IgD-negative memory B cell (primary cell): Measurements from ENCODE around the gene CXXC5. TPM values are rescaled to one million over a fixed set of nuclear protein-coding genes. Genes with fewer than 3 reads are reported as not detected.
"Not testable (repeated sequence)": the region's sequence is repeated elsewhere in the genome, so short reads cannot be mapped to it uniquely, and the experiment has no call there.

ENCODE experiments used
- H3K27ac Mint-ChIP-seq, 3 donors: one replicate each; pipeline ENCODE4 v1.8.0; 2020 to 2022; ENCODE audit warnings: mild to moderate bottlenecking in 3 of 3, mixed read lengths in 3 of 3, moderate library complexity in 1 of 3
- H3K27me3 Mint-ChIP-seq: one replicate; pipeline ENCODE4 v1.8.0; 2021; ENCODE audit warnings: mixed read lengths
- H3K36me3 Mint-ChIP-seq: one replicate; pipeline ENCODE4 v1.8.0; 2020; ENCODE audit warnings: mild to moderate bottlenecking, mixed read lengths
- H3K4me1 Mint-ChIP-seq, 3 donors: one replicate each; pipeline ENCODE4 v1.8.0; 2020 to 2022; ENCODE audit warnings: mixed read lengths in 3 of 3, mild to moderate bottlenecking in 1 of 3
- H3K4me3 Mint-ChIP-seq, 4 donors: one replicate each; pipeline ENCODE4 v1.8.0; 2020 to 2022; ENCODE audit warnings: mild to moderate bottlenecking in 4 of 4, mixed read lengths in 4 of 4, moderate library complexity in 3 of 4
- H3K9me3 Mint-ChIP-seq, 3 donors: one replicate each; pipeline ENCODE4 v1.8.0; 2020 to 2021; ENCODE audit warnings: mixed read lengths in 3 of 3, mild to moderate bottlenecking in 1 of 3
- polyA plus RNA-seq: library from polyadenylated mRNA; unstranded; fragments of 300-500 nt; fragmentation: Illumina TruSeq; gene quantifications from one replicate; pipeline ENCODE4 v1.2.3, GENCODE V29; 2021

The CXXC5 gene
- polyA plus RNA-seq, 1 donor from 2014 or later, result 447 TPM

- H3K27me3 Mint-ChIP-seq, H3K4me1 Mint-ChIP-seq, H3K9me3 Mint-ChIP-seq, H3K4me3 Mint-ChIP-seq, H3K27ac Mint-ChIP-seq, H3K36me3 Mint-ChIP-seq: not testable (repeated sequence)
Observed at GRCh38 chr5:139718403-139718802, 70.3 kb downstream of the CXXC5 start.

DNA sequence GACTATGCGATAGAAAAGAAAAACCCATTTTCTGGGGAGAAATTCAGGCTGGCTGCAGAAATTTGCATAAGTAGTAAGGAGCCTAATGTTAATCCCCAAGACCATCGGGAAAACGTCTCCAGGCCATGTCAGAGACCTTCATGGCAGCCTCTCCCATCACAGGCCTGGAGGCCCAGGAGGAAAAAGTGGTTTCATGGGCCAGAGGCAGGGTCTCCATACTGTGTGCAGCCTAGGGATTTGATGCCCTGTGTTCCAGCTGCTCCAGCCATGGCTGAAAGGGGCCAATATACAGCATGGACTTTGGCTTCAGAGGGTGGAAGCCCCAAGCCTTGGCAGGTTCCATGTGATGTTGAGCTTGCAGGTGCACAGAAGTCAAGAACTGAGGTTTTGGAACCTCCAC lies 71.8 kb downstream of the CXXC5 start:
- H3K4me3 Mint-ChIP-seq, H3K27me3 Mint-ChIP-seq, H3K9me3 Mint-ChIP-seq, H3K36me3 Mint-ChIP-seq, H3K4me1 Mint-ChIP-seq: not testable (repeated sequence)
- peak overlapping the region in 1 of 3 donors; percentile 21 for H3K27ac Mint-ChIP-seq

- peaks cover 3% of the 10 kb centered on the region for H3K36me3 Mint-ChIP-seq
- no peak overlapping the region for H3K4me3 Mint-ChIP-seq
- H3K4me1 Mint-ChIP-seq, result peaks cover 0 to 4% (median 1%) of the 10 kb centered on the region in 3 donors
- no peaks in the 10 kb centered on the region for H3K27me3 Mint-ChIP-seq
- peaks cover 0 to 6% (median 0%) of the 10 kb centered on the region in 3 donors for H3K9me3 Mint-ChIP-seq
- H3K27ac Mint-ChIP-seq, result no peak overlapping the region
Observed at GRCh38 chr5:139723986-139724587, 75.9 kb downstream of the CXXC5 start.

- peaks cover 3% of the 10 kb centered on the region for H3K36me3 Mint-ChIP-seq
- H3K27me3 Mint-ChIP-seq, result no peaks in the 10 kb centered on the region
- H3K9me3 Mint-ChIP-seq, result peaks cover 0 to 3% (median 0%) of the 10 kb centered on the region in 3 donors
- H3K27ac Mint-ChIP-seq, result no peak overlapping the region
- peaks cover 0 to 4% (median 1%) of the 10 kb centered on the region in 3 donors for H3K4me1 Mint-ChIP-seq
- no peak overlapping the region for H3K4me3 Mint-ChIP-seq
Observed at GRCh38 chr5:139725073-139725830, 77.1 kb downstream of the CXXC5 start.

DNA sequence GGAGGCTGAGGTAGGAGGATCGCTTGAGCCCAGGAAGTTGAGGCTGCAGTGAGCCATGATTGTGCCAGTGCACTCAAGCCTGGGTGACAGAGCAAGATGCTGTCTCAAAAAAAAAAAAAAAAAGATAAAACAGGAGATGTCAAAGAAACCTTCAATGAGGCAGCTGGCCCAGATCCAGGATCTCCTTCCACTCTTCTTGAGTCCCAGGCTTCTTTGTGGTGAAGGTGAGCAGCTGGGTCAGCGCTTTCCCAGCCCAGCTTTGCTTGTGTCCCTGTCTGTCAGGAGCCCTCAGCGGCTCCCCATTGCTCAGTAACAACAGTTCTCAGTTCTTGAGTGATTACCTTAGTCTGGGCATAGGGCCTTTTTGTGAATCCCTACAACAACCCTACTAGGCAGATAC lies 78.1 kb downstream of the CXXC5 start:
- H3K27ac Mint-ChIP-seq, result no peak overlapping the region
- H3K4me1 Mint-ChIP-seq, result peaks cover 0 to 4% (median 1%) of the 10 kb centered on the region in 3 donors
- no peaks in the 10 kb centered on the region for H3K27me3 Mint-ChIP-seq
- H3K36me3 Mint-ChIP-seq, result peaks cover 3% of the 10 kb centered on the region
- H3K4me3 Mint-ChIP-seq, result no peak overlapping the region
- no peaks in the 10 kb centered on the region for H3K9me3 Mint-ChIP-seq

DNA sequence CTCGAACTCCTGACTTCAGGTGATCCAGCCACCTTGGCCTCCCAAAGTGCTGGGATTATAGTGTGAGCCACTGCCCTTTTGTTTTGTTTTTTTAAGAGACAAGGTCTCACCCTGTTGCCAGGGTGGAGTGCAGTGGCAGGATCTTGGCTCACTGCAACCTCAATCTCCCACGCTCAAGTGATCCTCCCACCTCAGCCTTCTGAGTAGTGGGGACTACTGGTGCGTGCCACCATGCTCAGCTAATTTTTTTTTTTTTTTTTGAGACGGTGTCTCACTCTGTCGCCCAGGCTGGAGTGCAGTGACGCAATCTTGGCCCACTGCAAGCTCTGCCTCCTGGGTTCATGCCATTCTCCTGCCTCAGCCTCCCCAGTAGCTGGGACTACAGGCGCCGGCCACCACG lies 79.5 kb downstream of the CXXC5 start:
- H3K4me3 Mint-ChIP-seq, H3K27me3 Mint-ChIP-seq, H3K36me3 Mint-ChIP-seq, H3K9me3 Mint-ChIP-seq, H3K4me1 Mint-ChIP-seq: not testable (repeated sequence)
- peak overlapping the region in 2 of 3 donors; percentile 13 to 58 for H3K27ac Mint-ChIP-seq

GRCh38 chr5:139731281-139731680 lies 83.1 kb downstream of the CXXC5 start:
- Mint-ChIP-seq H3K9me3 (no peaks in the 10 kb centered on the region), H3K4me1 (peaks cover 0 to 3% (median 1%) of the 10 kb centered on the region in 3 donors), H3K27ac (no peak overlapping the region), H3K4me3 (no peak overlapping the region), H3K27me3 (no peaks in the 10 kb centered on the region), H3K36me3 (no peaks in the 10 kb centered on the region)

- Mint-ChIP-seq H3K27me3 (no peaks in the 10 kb centered on the region), H3K4me3 (no peak overlapping the region), H3K27ac (no peak overlapping the region), H3K36me3 (no peaks in the 10 kb centered on the region), H3K4me1 (peaks cover 0 to 3% (median 1%) of the 10 kb centered on the region in 3 donors), H3K9me3 (no peaks in the 10 kb centered on the region)
Observed at GRCh38 chr5:139732019-139732418, 83.9 kb downstream of the CXXC5 start.

GRCh38 chr5:139733010-139733688 lies 85.0 kb downstream of the CXXC5 start:
- no peak overlapping the region for H3K4me3 Mint-ChIP-seq
- no peaks in the 10 kb centered on the region for H3K27me3 Mint-ChIP-seq
- H3K4me1 Mint-ChIP-seq, result no peaks in the 10 kb centered on the region
- no peaks in the 10 kb centered on the region for H3K9me3 Mint-ChIP-seq
- H3K36me3 Mint-ChIP-seq, result no peaks in the 10 kb centered on the region
- no peak overlapping the region for H3K27ac Mint-ChIP-seq

Other genes with a start within 250 kb of the CXXC5 start
- 4.7 TPM for gene SPATA24, start 244.3 kb upstream of the CXXC5 start, polyA plus RNA-seq
- 5.1 TPM for gene DNAJC18, start 208.8 kb upstream of the CXXC5 start, polyA plus RNA-seq
- not detected for gene ECSCR, start 185.6 kb upstream of the CXXC5 start, polyA plus RNA-seq
- not detected for gene SMIM33, start 177.3 kb upstream of the CXXC5 start, polyA plus RNA-seq
- 3.8 TPM for gene STING1, start 165.6 kb upstream of the CXXC5 start, polyA plus RNA-seq
- 313 TPM for gene UBE2D2, start 87.0 kb upstream of the CXXC5 start, polyA plus RNA-seq
- not detected for gene PSD2, start 147.5 kb downstream of the CXXC5 start, polyA plus RNA-seq